GM10266 (cell line): ENCODE results near the gene NSG2.
"Not testable (repeated sequence)": the region's sequence is repeated elsewhere in the genome, so short reads cannot be mapped to it uniquely, and the experiment has no call there.

ENCODE experiments used
- DNase-seq: peaks from one replicate; pipeline ENCODE4 v3.0.0; 2012; ENCODE audit errors: extremely low spot score
- CTCF ChIP-seq: IDR thresholded peaks from 2 replicates; pipeline ENCODE4 v1.5.1; 2012; ENCODE audit warnings: mild to moderate bottlenecking, low read depth; ENCODE audit not compliant: control insufficient read depth, insufficient read depth; ENCODE audit errors: missing control alignments

The NSG2 gene

GRCh38 chr5:174140452-174141020, 95.0 kb downstream of the NSG2 start:
- no peak for DNase-seq
- no peak for TF ChIP-seq CTCF

GRCh38 chr5:174141398-174141797, 95.9 kb downstream of the NSG2 start:
- TF ChIP-seq CTCF, result no peak
- no peak for DNase-seq

- no peak for TF ChIP-seq CTCF
- no peak for DNase-seq
These were observed 99.6 kb downstream of the NSG2 start for GRCh38 chr5:174145091-174145490.

GRCh38 chr5:174145821-174146220, 100.3 kb downstream of the NSG2 start:
- DNase-seq, result no peak
- no peak for TF ChIP-seq CTCF

- no peak for DNase-seq
- no peak for TF ChIP-seq CTCF
These were observed 101.0 kb downstream of the NSG2 start for GRCh38 chr5:174146556-174146955.

GRCh38 chr5:174147012-174147411, 101.5 kb downstream of the NSG2 start:
- not testable (repeated sequence) for DNase-seq

GRCh38 chr5:174147551-174147950, 102.0 kb downstream of the NSG2 start:
- TF ChIP-seq CTCF, result no peak
- DNase-seq, result no peak

GRCh38 chr5:174148721-174149120, 103.2 kb downstream of the NSG2 start:
- no peak for TF ChIP-seq CTCF
- no peak for DNase-seq
